Measurements from ENCODE around the gene MACROD1.

- TF ChIP-seq CTCF (IDR thresholded peaks at IDR 0.05) (no peak), POLR2AphosphoS5 (IDR thresholded peaks at IDR 0.05; ENCODE audit: insufficient read depth in 1 of 2, low read depth in 1 of 2) (no peak), POLR2A (IDR thresholded peaks at IDR 0.05) (no peak)
These were observed 40.2 kb downstream of the MACROD1 start for GRCh38 chr11:64125676-64126075.
